SK-N-SH (cell line): ENCODE data around the gene HAGHL. TPM values are rescaled to one million over a fixed set of nuclear protein-coding genes. Genes with fewer than 3 reads are reported as not detected.

ENCODE experiments used
- CTCF ChIA-PET: fragments of 300-600, 350-600 bp; formaldehyde crosslinking; extraction: SDS; loops from one replicate; lab custom pipeline; 2021; lab: Yijun Ruan, JAX
- POLR2A ChIA-PET: fragments of 350-600 bp; sonication (Branson Sonifier 250); formaldehyde crosslinking; extraction: SDS; loops from one replicate; lab custom pipeline; 2020; ENCODE audit warnings: antibody characterized with exemption, inconsistent platforms; lab: Yijun Ruan, JAX
- DNase-seq: peaks from one replicate; pipeline ENCODE4 v3.0.0; 2012
- H2AFZ ChIP-seq: fragments of 200-600 bp; sonication (generic); 2 replicates; pipeline ENCODE4 v1.8.1; 2016; ENCODE audit warnings: antibody characterized with exemption, mild to moderate bottlenecking, low read depth
- H3F3A ChIP-seq: fragments of 200-600 bp; sonication (generic); replicated peaks from 2 replicates; pipeline ENCODE3; 2016; ENCODE audit warnings: antibody characterized with exemption, mild to moderate bottlenecking; ENCODE audit not compliant: insufficient read depth
- H3K27ac ChIP-seq, 2 experiments: fragments of 200-500 bp in 1 of 2; fragments of 200-600 bp in 1 of 2; sonication (Bioruptor generic) in 1 of 2; sonication (generic), shearing (Covaris generic) in 1 of 2; 2 replicates each; pipeline versions ENCODE4 v1.5.1 to v1.6.1; 2014 to 2016; ENCODE audit warnings: low read depth in 2 of 2, inconsistent platforms in 1 of 2, low read length in 1 of 2, mild to moderate bottlenecking in 1 of 2, mixed read lengths in 1 of 2
- H3K27me3 ChIP-seq: fragments of 200-600 bp; sonication (generic), shearing (Covaris generic); 2 replicates; pipeline ENCODE4 v1.6.1; 2016; ENCODE audit warnings: mixed run types; ENCODE audit not compliant: insufficient read depth
- H3K36me3 ChIP-seq, 2 experiments: fragments of 200-500 bp in 1 of 2; fragments of 200-600 bp in 1 of 2; sonication (Bioruptor generic) in 1 of 2; sonication (generic) in 1 of 2; replicated peaks in 1 of 2; 2 replicates each; pipeline versions ENCODE3 to v1.5.1; 2014 to 2016; ENCODE audit warnings: low read length in 1 of 2, mild to moderate bottlenecking in 1 of 2; ENCODE audit not compliant: insufficient read depth in 2 of 2, control insufficient read depth in 1 of 2
- H3K4me1 ChIP-seq, 2 experiments: fragments of 200-500 bp in 1 of 2; fragments of 200-600 bp in 1 of 2; sonication (Bioruptor generic) in 1 of 2; sonication (generic), shearing (Covaris generic) in 1 of 2; 2 replicates each; pipeline versions ENCODE4 v1.5.1 to v1.6.1; 2014 to 2016; ENCODE audit warnings: low read depth in 1 of 2, low read length in 1 of 2, mixed run types in 1 of 2; ENCODE audit not compliant: insufficient read depth in 2 of 2, control insufficient read depth in 1 of 2
- H3K4me2 ChIP-seq: fragments of 200-600 bp; sonication (generic), shearing (Covaris generic); 2 replicates; pipeline ENCODE4 v1.6.1; 2017; ENCODE audit warnings: mixed run types
- H3K4me3 ChIP-seq, 2 experiments: fragments of 200-500 bp in 1 of 2; fragments of 200-600 bp in 1 of 2; sonication (Bioruptor generic) in 1 of 2; sonication (generic), shearing (Covaris generic) in 1 of 2; 2 replicates each; pipeline versions ENCODE4 v1.5.1 to v1.8.1; 2014 to 2016; ENCODE audit warnings: low read depth in 2 of 2, inconsistent platforms in 1 of 2, low read length in 1 of 2, mild to moderate bottlenecking in 1 of 2, mixed read lengths in 1 of 2, moderate library complexity in 1 of 2
- H3K79me2 ChIP-seq: fragments of 200-600 bp; sonication (generic); 2 replicates; pipeline ENCODE4 v1.8.1; 2017; ENCODE audit warnings: mild to moderate bottlenecking; ENCODE audit not compliant: insufficient read depth
- H3K9ac ChIP-seq: fragments of 200-600 bp; sonication (generic); 2 replicates; pipeline ENCODE4 v1.6.1; 2017; ENCODE audit warnings: mixed run types
- H3K9me2 ChIP-seq: fragments of 200-600 bp; sonication (generic); 2 replicates; pipeline ENCODE4 v1.6.1; 2017; ENCODE audit warnings: mixed run types
- H3K9me3 ChIP-seq: fragments of 200-600 bp; sonication (generic); 2 replicates; pipeline ENCODE4 v1.6.1; 2017; ENCODE audit warnings: mixed run types, mild to moderate bottlenecking, moderate library complexity
- H4K20me1 ChIP-seq: fragments of 200-600 bp; sonication (generic); 2 replicates; pipeline ENCODE4 v1.6.1; 2017; ENCODE audit warnings: mild to moderate bottlenecking, mixed run types; ENCODE audit not compliant: insufficient read depth
- CHD2 ChIP-seq: fragments of 150-350 bp; IDR thresholded peaks from 2 replicates; pipeline ENCODE4 v1.6.1; 2018; ENCODE audit warnings: low read length; ENCODE audit not compliant: partially characterized antibody
- ELF1 ChIP-seq: IDR thresholded peaks from 2 replicates; pipeline ENCODE4 v1.4.0; 2012
- FOXJ3 ChIP-seq: sonication (generic); formaldehyde crosslinking; IDR thresholded peaks from 2 replicates; pipeline ENCODE4 v1.5.1; 2020; ENCODE audit warnings: mild to moderate bottlenecking, missing genetic modification reagents
- GATA2 ChIP-seq: sonication (generic); formaldehyde crosslinking; IDR thresholded peaks from 2 replicates; pipeline ENCODE4 v1.5.0; 2020; ENCODE audit warnings: mild to moderate bottlenecking, missing genetic modification reagents
- PBX3 ChIP-seq: IDR thresholded peaks from 2 replicates; pipeline ENCODE4; 2012
- POLR2AphosphoS5 ChIP-seq: IDR thresholded peaks from 2 replicates; pipeline ENCODE4 v1.6.1; 2012; ENCODE audit warnings: low read depth, low read length
- RAD21 ChIP-seq: IDR thresholded peaks from 2 replicates; pipeline ENCODE4 v1.6.1; 2012; ENCODE audit warnings: mild to moderate bottlenecking, low read length
- REST ChIP-seq: IDR thresholded peaks from 2 replicates; pipeline ENCODE4 v1.6.1; 2012; ENCODE audit warnings: mild to moderate bottlenecking, low read depth, low read length, moderate library complexity
- SMC3 ChIP-seq: IDR thresholded peaks from 2 replicates; pipeline ENCODE4 v1.6.1; 2012; ENCODE audit warnings: low read depth, low read length, improper control_type of control experiment
- ZBTB33 ChIP-seq: IDR thresholded peaks from 2 replicates; pipeline ENCODE4 v1.4.0; 2012; ENCODE audit warnings: low read depth, borderline replicate concordance
- WGBS: methylation state at CpG from one replicate; pipeline ENCODE4 v1.1.6; 2017; ENCODE audit warnings: low lambda C conversion rate; 5-methylcytosine and 5-hydroxymethylcytosine counted together
- polyA plus RNA-seq, 3 experiments: library from polyadenylated mRNA; depleted of rRNA; stranded (reverse); fragments of >200 nt; gene quantifications; 2 replicates each; pipeline ENCODE4 v1.2.3, GENCODE V29; 2012
- TF ChIP-seq, protein P1 (sequence below): IDR thresholded peaks from 2 replicates; pipeline ENCODE4 v1.4.0; 2012; ENCODE audit warnings: low read depth
- TF ChIP-seq, protein P2 (sequence below): fragments of 150-350 bp; IDR thresholded peaks from 2 replicates; pipeline ENCODE4 v1.6.1; 2017; ENCODE audit warnings: antibody characterized with exemption, low read length, low read depth, borderline replicate concordance

Gene HAGHL
- polyA plus RNA-seq, 1 of the 3 experiments (the other 2 are of a cell fraction): 65.5 TPM

- POLR2A ChIA-PET: no interaction called here
- Histone ChIP-seq H3K79me2 (no peaks in the 10 kb centered on the region), H3K9me3 (no peaks in the 10 kb centered on the region), H3K36me3 (no peaks in the 10 kb centered on the region), H3K27me3 (no peaks in the 10 kb centered on the region), H3K9ac (no peak overlapping the region), H3K4me3 (no peak overlapping the region), H3K27ac (no peak overlapping the region), H4K20me1 (no peaks in the 10 kb centered on the region), H2AFZ (no peak overlapping the region), H3K4me2 (no peak overlapping the region), H3K4me1 (no peaks in the 10 kb centered on the region), H3K9me2 (no peaks in the 10 kb centered on the region), H3F3A (peaks cover 4% of the 10 kb centered on the region)
- WGBS: 55% methylated on average over 2 of the region's 13 CpGs
- CTCF ChIA-PET: interaction anchor here (1.2 kb wide), 1 partner anchor 39 kb away, joined by 4 read pairs; no protein-coding TSS in a partner anchor
- no peak for DNase-seq
- no peak for TF ChIP-seq RAD21
- no peak for TF ChIP-seq SMC3
- no peak for TF ChIP-seq FOXJ3 (CRISPR knock-in tag)
- TF ChIP-seq, protein P1, sequence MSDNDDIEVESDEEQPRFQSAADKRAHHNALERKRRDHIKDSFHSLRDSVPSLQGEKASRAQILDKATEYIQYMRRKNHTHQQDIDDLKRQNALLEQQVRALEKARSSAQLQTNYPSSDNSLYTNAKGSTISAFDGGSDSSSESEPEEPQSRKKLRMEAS: no peak
- TF ChIP-seq CHD2: no peak
- TF ChIP-seq PBX3: no peak
- no peak for TF ChIP-seq REST
- no peak for TF ChIP-seq GATA2 (CRISPR knock-in tag)
- TF ChIP-seq POLR2AphosphoS5: no peak
Measured at GRCh38 chr16:746637-747036, 19.7 kb downstream of the HAGHL start.

- Histone ChIP-seq H3K4me3 (no peak overlapping the region), H3K36me3 (no peaks in the 10 kb centered on the region), H3K27me3 (no peaks in the 10 kb centered on the region), H3K4me1 (no peaks in the 10 kb centered on the region), H3K9me2 (no peaks in the 10 kb centered on the region), H3F3A (peaks cover 4% of the 10 kb centered on the region), H3K9ac (no peak overlapping the region), H3K79me2 (no peaks in the 10 kb centered on the region), H3K27ac (no peak overlapping the region), H4K20me1 (no peaks in the 10 kb centered on the region), H2AFZ (no peak overlapping the region), H3K4me2 (no peak overlapping the region), H3K9me3 (no peaks in the 10 kb centered on the region)
- ChIA-PET POLR2A (no interaction called here), CTCF (interaction anchor here (1.5 kb wide), 1 partner anchor 12 kb away, joined by 3 read pairs; no protein-coding TSS in a partner anchor)
- WGBS: 90% methylated on average over 28 of the region's 39 CpGs
- no peak for DNase-seq
- TF ChIP-seq RAD21 (no peak), ZBTB33 (no peak), ELF1 (no peak), REST (no peak)
- TF ChIP-seq, protein P2, sequence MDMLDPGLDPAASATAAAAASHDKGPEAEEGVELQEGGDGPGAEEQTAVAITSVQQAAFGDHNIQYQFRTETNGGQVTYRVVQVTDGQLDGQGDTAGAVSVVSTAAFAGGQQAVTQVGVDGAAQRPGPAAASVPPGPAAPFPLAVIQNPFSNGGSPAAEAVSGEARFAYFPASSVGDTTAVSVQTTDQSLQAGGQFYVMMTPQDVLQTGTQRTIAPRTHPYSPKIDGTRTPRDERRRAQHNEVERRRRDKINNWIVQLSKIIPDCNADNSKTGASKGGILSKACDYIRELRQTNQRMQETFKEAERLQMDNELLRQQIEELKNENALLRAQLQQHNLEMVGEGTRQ: no peak
Measured at GRCh38 chr16:747978-748746, 21.3 kb downstream of the HAGHL start.
